Measurements from ENCODE around the gene ZNF124.

DNA sequence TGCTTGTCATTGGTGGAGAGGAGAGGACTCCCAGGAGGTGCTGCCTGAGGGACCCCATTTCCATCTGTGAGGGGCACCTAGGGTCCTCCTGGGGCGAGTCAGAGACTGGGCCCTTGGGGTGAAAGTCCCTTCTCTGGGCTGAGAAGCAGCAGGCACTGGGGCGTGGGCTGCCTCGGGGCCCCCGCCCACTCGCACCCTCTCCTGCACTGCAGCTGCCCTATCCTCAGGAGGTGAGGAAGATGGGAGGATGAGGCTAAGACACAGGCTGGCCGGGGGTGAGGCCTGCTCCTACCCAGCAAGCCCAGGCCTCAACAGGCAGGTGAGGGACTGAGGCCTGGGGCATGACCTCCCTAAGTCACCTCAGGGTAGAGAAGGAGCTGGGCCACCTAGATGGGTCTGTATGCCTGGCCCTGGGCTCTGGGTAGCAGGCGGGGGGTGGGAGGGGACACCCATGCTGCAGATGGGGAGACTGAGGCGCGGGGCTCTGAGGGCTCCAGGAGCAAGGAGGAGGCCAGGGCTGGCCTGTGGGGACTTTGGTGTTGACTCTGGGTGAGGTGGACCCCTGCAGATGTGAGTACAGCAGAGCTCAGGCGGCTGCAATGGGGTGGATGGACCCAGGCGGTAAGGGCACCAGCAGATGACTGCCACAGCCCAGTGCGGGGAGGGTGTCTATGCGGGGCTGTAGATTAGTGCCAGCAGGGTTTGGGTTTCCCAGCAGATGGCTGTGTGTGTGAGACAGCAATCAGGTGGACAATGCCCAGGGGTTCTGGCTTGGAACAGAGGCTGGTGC lies 57.3 kb downstream of the ZNF124 start:
- TF ChIP-seq CTCF (IDR thresholded peaks at IDR 0.05; ENCODE audit: insufficient read depth, low read length, poor library complexity, severe bottlenecking) (no peak), EZH2phosphoT487 (conservative IDR thresholded peaks at IDR 0.05; ENCODE audit: low read length) (no peak)
